Activated CD4-positive, alpha-beta T cell treated with anti-CD3 and anti-CD28 coated beads for 36 hours (primary cell): ENCODE results near the gene ALDH16A1. TPM values are rescaled to one million over a fixed set of nuclear protein-coding genes. Genes with fewer than 3 reads are reported as not detected.
A peak's percentile ranks its signal among the peaks of the same experiment; 100 is the strongest.

Experiments
- ATAC-seq: fragments of 200-7000 bp; cut with Tn5 transposase; one replicate; pipeline ENCODE4 v1.10.0; 2021; ENCODE audit warnings: mild to moderate bottlenecking, moderate library complexity
- CTCF ChIA-PET: fragments of 350-600 bp; sonication (Branson Sonifier 250); formaldehyde crosslinking; loops from one replicate; lab custom pipeline; 2021; ENCODE audit warnings: antibody characterized with exemption; lab: Charles Lee
- POLR2A ChIA-PET: fragments of 350-600 bp; sonication (Branson Sonifier 250); formaldehyde crosslinking; loops from one replicate; lab custom pipeline; 2021; ENCODE audit warnings: antibody characterized with exemption, inconsistent platforms; lab: Charles Lee
- DNase-seq: peaks from one replicate; pipeline ENCODE4 v3.0.0-alpha.2; 2020
- H3K27ac Mint-ChIP-seq: one replicate; pipeline ENCODE4 v1.8.0; 2021; ENCODE audit warnings: mixed read lengths
- H3K27me3 Mint-ChIP-seq: one replicate; pipeline ENCODE4 v1.8.0; 2021; ENCODE audit warnings: mixed read lengths
- H3K36me3 Mint-ChIP-seq: one replicate; pipeline ENCODE4 v1.8.0; 2021; ENCODE audit warnings: low read depth, mixed read lengths
- H3K4me1 Mint-ChIP-seq: one replicate; pipeline ENCODE4 v1.8.0; 2021; ENCODE audit warnings: mixed read lengths
- H3K4me3 Mint-ChIP-seq: one replicate; pipeline ENCODE4 v1.8.0; 2021; ENCODE audit warnings: mild to moderate bottlenecking, moderate library complexity, mixed read lengths
- H3K9me3 Mint-ChIP-seq: one replicate; pipeline ENCODE4 v1.8.0; 2021; ENCODE audit warnings: low read depth, mixed read lengths
- intact Hi-C, 2 experiments: fragments of 100-400 bp; cut with DNase I in 1 of 2; cut with micrococcal nuclease in 1 of 2; formaldehyde crosslinking; loops; one replicate each; pipeline versions ENCODE4 v1.14.2 to v1.15.1; 2022 to 2024; cut with DNase I, micrococcal nuclease
- total RNA-seq, 2 experiments: library from RNA; stranded (reverse); gene quantifications; one replicate each; pipeline ENCODE4 v1.2.3, GENCODE V29; 2021

ALDH16A1 gene
- total RNA-seq, 2 experiments from 2014 or later: 26.8 to 33.3 TPM

DNA sequence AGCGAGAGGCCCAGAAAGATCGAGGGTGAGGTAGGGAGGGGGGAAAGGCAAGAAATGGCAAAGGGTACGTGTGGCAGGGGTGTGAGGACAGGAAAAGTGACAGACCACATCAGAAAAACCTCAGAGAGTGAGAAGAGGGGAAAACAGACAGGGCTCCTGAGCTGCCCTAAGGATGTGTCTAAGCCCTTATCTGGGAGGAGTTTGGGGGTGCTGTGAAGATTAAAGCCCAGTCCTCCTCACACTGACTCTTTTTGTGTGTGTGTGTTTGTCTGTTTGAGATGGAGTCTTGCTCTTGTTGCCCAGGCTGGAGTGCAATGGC, 29.1 kb upstream of the ALDH16A1 start:
- ChIA-PET POLR2A (no interaction called here), CTCF (interaction anchor here (0.6 to 1.6 kb wide), 3 partner anchors 9 to 713 kb away, joined by 3 to 6 read pairs (median 3); no protein-coding TSS in a partner anchor)
- Mint-ChIP-seq H3K4me3 (peak overlapping the region; percentile 15), H3K27me3 (peaks cover 81% of the 10 kb centered on the region), H3K9me3 (no peaks in the 10 kb centered on the region), H3K36me3 (no peaks in the 10 kb centered on the region), H3K4me1 (peaks cover 54% of the 10 kb centered on the region), H3K27ac (no peak overlapping the region)
- no peak for ATAC-seq
- intact Hi-C loops: loop anchor here in 1 of 2 experiments (2.0 kb wide), 1 partner anchor 15 kb away; no protein-coding TSS in a partner anchor
- DNase-seq: no peak

GRCh38 chr19:49425178-49425577, 27.8 kb upstream of the ALDH16A1 start, which contains the start of gene GFY:
Gene GFY (plus strand): TSS chr19:49425388. CDS start chr19:49426431, 1,043 bp downstream.
- ATAC-seq: no peak
- peaks cover 84% of the 10 kb centered on the region for H3K27me3 Mint-ChIP-seq
- DNase-seq: no peak
- H3K4me1 Mint-ChIP-seq: peaks cover 56% of the 10 kb centered on the region
- CTCF ChIA-PET: interaction anchor here (0.7 to 1.8 kb wide), 5 partner anchors 11 to 728 kb away, joined by 3 to 7 read pairs (median 4); no protein-coding TSS in a partner anchor
- H3K36me3 Mint-ChIP-seq: no peaks in the 10 kb centered on the region
- H3K27ac Mint-ChIP-seq: no peak within 1 kb of the TSS
- POLR2A ChIA-PET: no interaction called here
- intact Hi-C loops: no loop called here
- no peak within 1 kb of the TSS for H3K4me3 Mint-ChIP-seq
- H3K9me3 Mint-ChIP-seq: no peaks in the 10 kb centered on the region

DNA sequence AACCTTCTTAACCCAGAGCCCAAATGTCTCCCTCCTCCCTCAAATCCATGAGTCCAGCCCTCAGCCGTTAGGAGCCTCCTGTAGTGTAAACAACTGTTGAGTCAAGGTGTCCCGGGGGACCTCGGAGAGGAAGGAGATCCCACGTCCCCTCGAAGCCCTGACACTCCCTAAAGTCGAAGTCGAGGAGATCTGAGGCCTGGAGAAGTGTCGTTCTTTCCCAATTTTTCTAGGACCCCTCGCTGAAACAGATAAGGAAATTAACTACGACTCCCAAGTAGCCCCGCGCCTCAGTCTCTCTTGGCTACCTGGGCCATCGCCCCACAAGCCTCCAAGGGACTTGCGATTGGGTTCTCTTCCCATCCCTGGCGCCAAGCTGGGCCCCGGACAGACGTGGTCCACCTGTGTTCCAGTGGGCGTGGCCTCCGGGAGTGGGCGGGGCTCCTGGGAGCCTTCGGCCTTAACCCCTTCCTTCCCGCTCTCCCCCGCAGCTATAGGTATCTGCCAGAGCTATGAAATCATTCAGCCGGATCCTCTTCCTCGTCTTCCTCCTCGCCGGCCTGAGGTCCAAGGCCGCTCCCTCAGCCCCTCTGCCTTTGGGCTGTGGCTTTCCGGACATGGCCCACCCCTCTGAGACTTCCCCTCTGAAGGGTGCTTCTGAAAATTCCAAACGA, 27.0 kb upstream of the ALDH16A1 start:
- intact Hi-C loops: no loop called here
- no peak overlapping the region for H3K27ac Mint-ChIP-seq

GRCh38 chr19:49427339-49427738, 25.7 kb upstream of the ALDH16A1 start:
- intact Hi-C loops: no loop called here

More for the DNA sequence above, 27.0 kb upstream of the ALDH16A1 start:
- Mint-ChIP-seq H3K36me3 (no peaks in the 10 kb centered on the region), H3K4me3 (no peak overlapping the region), H3K4me1 (peaks cover 50% of the 10 kb centered on the region), H3K9me3 (no peaks in the 10 kb centered on the region), H3K27me3 (peaks cover 83% of the 10 kb centered on the region)
- peak; percentile 68 for DNase-seq
- CTCF ChIA-PET: interaction anchor here (0.6 to 1.8 kb wide), 5 partner anchors 10 to 201 kb away, joined by 3 to 7 read pairs (median 3); no protein-coding TSS in a partner anchor
- ATAC-seq: no peak
- POLR2A ChIA-PET: interaction anchor here (1.2 kb wide), 1 partner anchor 10 kb away, joined by 4 read pairs; no protein-coding TSS in a partner anchor

DNA sequence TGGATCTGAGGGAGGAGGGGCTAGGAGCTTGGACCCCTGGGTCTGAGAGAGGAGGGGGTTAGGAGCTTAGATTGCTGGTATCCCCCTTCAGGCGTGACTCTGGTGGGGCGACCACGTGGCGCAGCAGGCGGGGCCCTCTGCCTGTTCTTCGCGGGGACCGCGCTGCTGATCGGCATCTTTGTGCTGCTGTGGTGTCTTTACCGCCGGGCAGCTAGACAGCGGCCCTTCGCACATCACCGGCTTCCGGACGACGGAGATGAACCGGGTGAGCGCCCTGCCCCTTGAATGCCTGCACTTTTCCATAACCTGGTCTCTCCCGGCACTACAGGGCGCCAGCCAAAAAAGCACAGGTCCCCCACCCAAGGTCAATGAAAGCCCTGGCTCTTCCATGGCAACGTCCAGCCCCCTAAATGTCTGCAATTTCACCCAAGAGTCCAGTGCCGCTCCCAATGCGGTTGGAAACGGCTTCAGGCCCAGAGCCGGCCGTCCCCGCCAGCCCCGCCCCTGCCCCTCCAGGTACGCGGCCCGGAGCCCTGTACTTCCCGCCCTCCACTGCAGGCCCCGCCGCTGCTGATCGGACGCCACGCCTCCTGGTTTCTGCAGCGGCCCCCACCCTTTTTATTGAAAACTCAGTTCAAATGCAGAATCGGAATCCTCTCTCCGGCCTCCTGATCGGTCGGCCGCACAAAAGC, 25.0 kb upstream of the ALDH16A1 start:
- ATAC-seq (peak; percentile 28), DNase-seq (peak; percentile 51)
- H3K27me3 Mint-ChIP-seq: peaks cover 78% of the 10 kb centered on the region
- H3K9me3 Mint-ChIP-seq: no peaks in the 10 kb centered on the region
- ChIA-PET CTCF (interaction anchor here (2.8 kb wide), 1 partner anchor 35 kb away, joined by 13 read pairs; no protein-coding TSS in a partner anchor), POLR2A (no interaction called here)
- intact Hi-C loops: no loop called here
- peaks cover 42% of the 10 kb centered on the region for H3K4me1 Mint-ChIP-seq
- no peak overlapping the region for H3K27ac Mint-ChIP-seq
- no peaks in the 10 kb centered on the region for H3K36me3 Mint-ChIP-seq
- no peak overlapping the region for H3K4me3 Mint-ChIP-seq

More at GRCh38 chr19:49427339-49427738, 25.7 kb upstream of the ALDH16A1 start:
- Mint-ChIP-seq H3K4me3 (no peak overlapping the region), H3K9me3 (no peaks in the 10 kb centered on the region), H3K4me1 (peaks cover 46% of the 10 kb centered on the region), H3K36me3 (no peaks in the 10 kb centered on the region), H3K27ac (no peak overlapping the region), H3K27me3 (peaks cover 78% of the 10 kb centered on the region)
- ChIA-PET POLR2A (no interaction called here), CTCF (interaction anchor here (0.8 to 0.9 kb wide), 2 partner anchors 10 to 52 kb away, joined by 3 to 5 read pairs; no protein-coding TSS in a partner anchor)
- ATAC-seq (no peak), DNase-seq (no peak)

DNA sequence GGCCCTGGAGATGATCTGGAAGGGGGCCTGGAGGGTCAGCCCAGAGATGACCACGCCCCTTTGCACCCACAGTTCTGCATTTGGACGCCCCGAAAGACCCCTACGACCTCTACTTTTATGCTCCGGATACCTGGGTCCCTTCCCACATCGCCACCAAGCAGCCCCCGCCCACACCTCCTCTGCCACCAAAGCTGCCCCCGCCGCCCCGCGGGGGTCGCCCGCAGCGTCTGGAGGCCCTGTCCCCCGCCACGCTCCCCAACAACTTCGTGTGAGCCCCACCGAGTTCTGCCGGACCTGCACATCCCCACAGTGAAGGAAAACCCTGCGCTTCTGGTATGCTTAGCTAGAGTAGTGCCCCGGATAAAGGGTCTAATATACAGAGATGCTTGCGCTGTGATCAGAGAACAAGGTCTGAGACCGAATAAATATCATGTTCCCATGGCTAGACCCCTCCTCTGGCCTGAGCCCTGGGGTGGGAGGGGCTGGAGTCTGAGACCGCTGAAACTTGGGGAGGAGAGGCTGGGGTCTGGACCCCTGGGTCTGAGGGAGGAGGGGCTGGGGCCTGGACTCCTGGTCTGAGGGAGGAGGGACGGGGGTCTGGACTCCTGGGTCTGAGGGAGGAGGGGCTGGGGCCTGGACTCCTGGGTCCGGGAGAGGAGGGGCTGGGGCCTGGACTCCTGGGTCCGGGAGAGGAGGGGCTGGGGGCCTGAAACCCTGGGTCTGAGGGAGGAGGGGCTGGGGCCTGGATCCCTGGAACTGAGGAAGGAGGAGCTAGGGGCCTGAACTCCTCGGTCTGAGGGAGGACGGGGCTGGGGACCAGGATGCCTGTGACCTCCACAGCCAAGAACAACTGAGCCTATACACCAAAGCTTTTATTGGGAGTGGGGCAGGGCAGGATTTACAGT, 24.2 kb upstream of the ALDH16A1 start:
- Mint-ChIP-seq H3K4me3 (no peak overlapping the region), H3K36me3 (no peaks in the 10 kb centered on the region), H3K27ac (no peak overlapping the region), H3K4me1 (peaks cover 40% of the 10 kb centered on the region), H3K27me3 (peaks cover 79% of the 10 kb centered on the region), H3K9me3 (no peaks in the 10 kb centered on the region)
- intact Hi-C loops: no loop called here
- ChIA-PET CTCF (interaction anchor here (1.6 to 2.8 kb wide), 2 partner anchors 12 to 35 kb away, joined by 4 to 13 read pairs; no protein-coding TSS in a partner anchor), POLR2A (no interaction called here)
- DNase-seq (no peak), ATAC-seq (no peak)

GRCh38 chr19:49430172-49430677, 22.8 kb upstream of the ALDH16A1 start:
- CTCF ChIA-PET: interaction anchor here (0.5 to 2.8 kb wide), 5 partner anchors 10 to 37 kb away, joined by 3 to 13 read pairs (median 4); no protein-coding TSS in a partner anchor
- no peaks in the 10 kb centered on the region for H3K36me3 Mint-ChIP-seq
- POLR2A ChIA-PET: no interaction called here
- ATAC-seq (no peak), DNase-seq (no peak)
- H3K9me3 Mint-ChIP-seq: no peaks in the 10 kb centered on the region
- intact Hi-C loops: loop anchor here in 1 of 2 experiments (1.0 kb wide), 1 partner anchor 38 kb away; no protein-coding TSS in a partner anchor
- H3K27ac Mint-ChIP-seq: no peak overlapping the region
- H3K4me3 Mint-ChIP-seq: no peak overlapping the region
- H3K4me1 Mint-ChIP-seq: peaks cover 34% of the 10 kb centered on the region
- peaks cover 78% of the 10 kb centered on the region for H3K27me3 Mint-ChIP-seq

DNA sequence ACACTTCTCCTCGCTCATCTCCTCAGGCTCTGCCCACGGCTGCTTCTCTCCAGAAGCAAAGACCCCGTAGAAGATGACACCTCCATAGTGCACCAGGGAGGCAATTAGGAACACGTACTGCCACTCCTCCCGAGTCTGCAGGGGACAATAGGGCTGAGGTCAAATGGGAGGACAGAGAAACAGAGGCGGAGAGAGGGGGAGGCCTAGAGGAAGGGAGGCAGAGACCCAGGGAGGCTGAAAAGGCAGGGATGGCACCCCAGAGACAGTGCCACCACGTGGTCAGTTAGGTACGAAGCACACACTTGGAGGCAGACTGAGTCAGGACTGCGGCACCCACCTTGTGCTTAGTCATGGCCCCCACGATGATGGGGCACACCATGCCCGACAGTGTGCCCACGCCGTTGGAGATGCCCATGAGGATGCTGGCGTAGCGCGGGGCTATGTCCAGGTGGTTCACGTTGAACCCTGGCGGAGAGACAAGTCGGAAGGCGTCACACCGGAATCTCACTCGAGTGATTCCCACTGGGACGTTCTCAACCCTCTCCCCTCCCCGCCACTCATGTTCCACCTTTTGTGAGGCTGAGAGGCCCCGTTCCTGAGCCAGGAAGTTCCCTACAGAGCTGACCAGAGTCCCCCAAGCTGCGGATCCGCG, 22.2 kb upstream of the ALDH16A1 start:
- Mint-ChIP-seq H3K36me3 (no peaks in the 10 kb centered on the region), H3K4me1 (peaks cover 34% of the 10 kb centered on the region), H3K9me3 (no peaks in the 10 kb centered on the region), H3K4me3 (no peak overlapping the region), H3K27me3 (peaks cover 76% of the 10 kb centered on the region), H3K27ac (no peak overlapping the region)
- peak; percentile 63 for ATAC-seq
- ChIA-PET POLR2A (no interaction called here), CTCF (interaction anchor here (1.0 to 2.8 kb wide), 4 partner anchors 10 to 37 kb away, joined by 3 to 13 read pairs (median 4); no protein-coding TSS in a partner anchor)
- DNase-seq: peak; percentile 71
- intact Hi-C loops: loop anchor here in 1 of 2 experiments (1.0 kb wide), 1 partner anchor 39 kb away; no protein-coding TSS in a partner anchor

DNA sequence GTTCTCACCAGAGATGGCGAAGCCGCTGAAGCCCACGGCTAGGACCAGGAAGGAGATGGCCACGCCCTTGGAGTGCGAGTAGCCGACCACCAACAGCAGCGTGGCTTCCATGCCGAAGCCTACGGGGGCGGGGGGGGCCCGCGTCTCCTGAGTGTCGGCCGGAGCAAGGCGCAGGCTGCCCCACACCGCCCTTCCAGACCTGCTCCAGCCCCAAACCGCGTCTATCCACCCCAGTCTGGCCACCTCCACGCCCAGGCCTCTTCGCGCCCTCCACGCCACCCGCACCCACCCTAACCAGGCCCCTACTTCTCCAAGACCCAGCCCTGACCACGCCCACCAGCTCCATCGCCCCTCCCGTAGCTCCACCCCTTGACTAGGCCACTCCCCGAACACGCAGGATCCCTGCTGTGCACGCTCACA, 21.7 kb upstream of the ALDH16A1 start:
- H3K36me3 Mint-ChIP-seq: no peaks in the 10 kb centered on the region
- intact Hi-C loops: no loop called here
- POLR2A ChIA-PET: no interaction called here
- H3K4me3 Mint-ChIP-seq: no peak overlapping the region
- CTCF ChIA-PET: interaction anchor here (0.6 to 1.0 kb wide), 2 partner anchors 11 to 22 kb away, joined by 3 read pairs; no protein-coding TSS in a partner anchor
- ATAC-seq (no peak), DNase-seq (peak; percentile 55)
- H3K27ac Mint-ChIP-seq: no peak overlapping the region
- no peaks in the 10 kb centered on the region for H3K9me3 Mint-ChIP-seq
- peaks cover 76% of the 10 kb centered on the region for H3K27me3 Mint-ChIP-seq
- H3K4me1 Mint-ChIP-seq: peaks cover 38% of the 10 kb centered on the region
